T-helper 1 cell treated with Interleukin-12 subunit alpha and Interleukin-12 subunit beta and Interleukin-4 antibody, amounts not matched to agents 30 μg/mL and 1 μg/mL, for 36 hours (primary cell): ENCODE results near the gene NPAS4.
"Not testable (repeated sequence)": the region's sequence is repeated elsewhere in the genome, so short reads cannot be mapped to it uniquely, and the experiment has no call there.

Source experiments
- H3K27ac Mint-ChIP-seq: one replicate; pipeline ENCODE4 v1.8.0; 2021; ENCODE audit warnings: mild to moderate bottlenecking, mixed read lengths
- H3K27me3 Mint-ChIP-seq: one replicate; pipeline ENCODE4 v1.8.0; 2021; ENCODE audit warnings: low read depth, mixed read lengths
- H3K36me3 Mint-ChIP-seq: one replicate; pipeline ENCODE4 v1.8.0; 2021; ENCODE audit warnings: low read depth, mixed read lengths
- H3K4me1 Mint-ChIP-seq: one replicate; pipeline ENCODE4 v1.8.0; 2021; ENCODE audit warnings: low read depth, mixed read lengths
- H3K4me3 Mint-ChIP-seq: one replicate; pipeline ENCODE4 v1.8.0; 2021; ENCODE audit warnings: mild to moderate bottlenecking, moderate library complexity, mixed read lengths
- H3K9me3 Mint-ChIP-seq: one replicate; pipeline ENCODE4 v1.8.0; 2021; ENCODE audit warnings: mixed read lengths

Gene NPAS4

GRCh38 chr11:66420671-66421476, at the start of gene NPAS4:
TSS of gene NPAS4 (plus strand) at chr11:66421035. CDS start at chr11:66421180, 145 bp downstream.
- H3K27ac Mint-ChIP-seq: peak within 1 kb of the TSS; percentile 5
- no peak within 1 kb of the TSS for H3K4me3 Mint-ChIP-seq
- H3K4me1 Mint-ChIP-seq: peaks cover 7% of the 10 kb centered on the region
- H3K36me3 Mint-ChIP-seq: no peaks in the 10 kb centered on the region
- peaks cover 34% of the 10 kb centered on the region for H3K27me3 Mint-ChIP-seq
- H3K9me3 Mint-ChIP-seq: peaks cover 7% of the 10 kb centered on the region

DNA sequence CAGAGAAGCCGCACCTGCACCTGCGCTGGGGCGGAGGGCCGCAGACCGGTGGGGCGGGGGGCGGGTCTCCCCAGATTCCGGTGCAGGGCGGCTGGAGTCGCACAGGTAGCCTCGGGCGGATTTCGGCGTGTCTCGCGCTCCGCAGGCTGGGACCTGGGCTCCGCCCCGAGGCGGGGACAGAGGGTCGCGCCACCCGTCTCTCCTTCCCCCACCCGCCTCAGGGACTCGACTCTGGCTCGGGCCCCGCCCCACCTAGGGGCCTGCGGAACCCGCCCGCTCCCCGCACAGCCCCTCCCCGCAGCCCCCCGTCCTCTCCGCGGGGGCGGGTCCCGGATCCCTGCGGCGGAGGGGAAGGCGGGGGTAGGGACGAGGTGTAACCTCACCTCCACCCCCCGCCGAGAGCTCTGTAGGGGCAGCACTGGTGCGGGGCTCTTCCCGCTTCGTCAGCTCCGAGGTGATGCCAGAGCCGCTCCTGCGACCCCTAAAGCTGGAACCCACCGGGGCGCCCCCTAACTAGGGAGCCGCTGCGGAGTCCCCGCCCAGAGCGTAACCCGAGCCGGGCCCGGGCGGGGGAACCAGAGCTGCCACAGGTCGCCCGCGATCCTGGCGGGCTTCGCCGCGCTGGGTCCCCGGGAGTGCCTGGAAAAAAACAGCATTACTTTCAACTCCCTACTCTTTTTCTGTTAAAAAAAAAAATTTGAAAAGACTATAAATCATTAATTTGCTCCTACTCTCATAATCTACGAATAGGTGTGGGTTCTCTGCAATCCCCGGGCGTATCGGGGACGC, 49.0 kb upstream of the NPAS4 start, which contains the start of gene SLC29A2:
Gene SLC29A2 (minus strand): TSS at position 134 of the 789 bp plus-strand sequence. CDS start 169 bp downstream, outside the sequence.
- no peaks in the 10 kb centered on the region for H3K9me3 Mint-ChIP-seq
- H3K4me1 Mint-ChIP-seq: peaks cover 9% of the 10 kb centered on the region

DNA sequence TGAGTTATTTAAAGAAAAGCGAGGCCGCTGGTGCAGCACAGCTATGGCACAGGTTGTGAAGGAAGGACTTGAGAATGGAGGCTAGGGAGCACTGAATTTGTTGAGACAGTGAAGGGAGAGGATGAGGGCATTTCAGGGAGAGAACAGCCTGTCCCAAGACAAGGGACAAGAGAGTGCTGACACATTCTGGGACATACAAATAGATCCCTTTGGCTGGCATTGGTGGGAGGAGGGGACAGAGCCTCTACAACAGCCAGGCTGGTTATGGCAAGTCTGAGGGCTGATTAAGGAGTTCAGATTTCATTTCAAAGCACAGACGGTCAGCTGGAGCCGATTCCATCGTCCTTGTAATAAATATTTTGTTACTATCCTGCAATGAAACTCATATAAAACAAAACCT, 47.6 kb upstream of the NPAS4 start:
- H3K4me3 Mint-ChIP-seq: no peak overlapping the region
- no peaks in the 10 kb centered on the region for H3K9me3 Mint-ChIP-seq
- no peak overlapping the region for H3K27ac Mint-ChIP-seq
- H3K36me3 Mint-ChIP-seq: peaks cover 2% of the 10 kb centered on the region
- peaks cover 9% of the 10 kb centered on the region for H3K4me1 Mint-ChIP-seq
- peaks cover 6% of the 10 kb centered on the region for H3K27me3 Mint-ChIP-seq

More for the DNA sequence above, 49.0 kb upstream of the NPAS4 start, which contains the start of gene SLC29A2:
- Mint-ChIP-seq H3K27me3 (peaks cover 3% of the 10 kb centered on the region), H3K36me3 (peaks cover 4% of the 10 kb centered on the region), H3K4me3 (peak within 1 kb of the TSS; percentile 87), H3K27ac (peak within 1 kb of the TSS; percentile 94)

- not testable (repeated sequence) for H3K27ac Mint-ChIP-seq, H3K27me3 Mint-ChIP-seq, H3K4me1 Mint-ChIP-seq, H3K9me3 Mint-ChIP-seq, H3K4me3 Mint-ChIP-seq, H3K36me3 Mint-ChIP-seq
These were observed 47.0 kb upstream of the NPAS4 start for GRCh38 chr11:66373690-66374287.

DNA sequence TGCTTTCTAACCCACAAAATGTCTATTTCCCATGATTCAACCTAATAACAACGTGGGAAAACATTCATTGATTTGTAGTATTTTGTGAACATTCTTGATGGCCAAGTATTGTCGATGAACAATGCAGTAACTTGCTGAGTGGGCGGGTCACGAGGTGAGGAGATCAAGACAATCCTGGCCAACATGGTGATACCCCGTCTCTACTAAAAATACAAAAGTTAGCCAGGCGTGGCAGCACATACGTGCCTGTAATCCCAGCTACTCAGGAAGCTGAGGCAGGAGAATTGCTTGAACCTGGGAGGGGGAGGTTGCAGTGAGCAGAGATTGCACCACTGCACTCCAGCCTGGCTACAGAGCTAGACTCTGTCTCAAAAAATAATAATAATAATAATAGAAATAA, 40.6 kb upstream of the NPAS4 start:
- H3K27me3 Mint-ChIP-seq: not testable (repeated sequence)

DNA sequence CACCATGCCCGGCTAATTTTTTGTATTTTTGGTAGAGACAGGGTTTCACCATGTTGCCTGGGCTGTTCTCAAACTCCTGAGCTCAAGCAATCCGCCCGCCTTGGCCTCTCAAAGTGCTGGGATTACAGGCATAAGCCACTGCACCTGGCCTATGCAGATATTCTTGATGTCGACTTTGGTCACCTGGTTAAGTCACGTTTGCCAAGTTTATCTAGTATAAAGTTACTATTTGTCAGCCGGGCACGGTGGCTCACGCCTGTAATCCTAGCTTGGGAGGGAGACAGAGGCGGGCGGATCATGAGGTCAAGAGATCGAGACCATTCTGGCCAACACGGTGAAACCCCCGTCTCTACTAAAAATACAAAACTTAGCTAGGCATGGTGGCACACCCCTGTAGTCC, 36.5 kb upstream of the NPAS4 start:
- H3K4me1 Mint-ChIP-seq: peaks cover 11% of the 10 kb centered on the region
- H3K9me3 Mint-ChIP-seq, H3K27ac Mint-ChIP-seq, H3K36me3 Mint-ChIP-seq, H3K4me3 Mint-ChIP-seq, H3K27me3 Mint-ChIP-seq: not testable (repeated sequence)

More for the DNA sequence above, 40.6 kb upstream of the NPAS4 start:
- not testable (repeated sequence) for H3K4me3 Mint-ChIP-seq, H3K4me1 Mint-ChIP-seq, H3K36me3 Mint-ChIP-seq, H3K9me3 Mint-ChIP-seq, H3K27ac Mint-ChIP-seq

DNA sequence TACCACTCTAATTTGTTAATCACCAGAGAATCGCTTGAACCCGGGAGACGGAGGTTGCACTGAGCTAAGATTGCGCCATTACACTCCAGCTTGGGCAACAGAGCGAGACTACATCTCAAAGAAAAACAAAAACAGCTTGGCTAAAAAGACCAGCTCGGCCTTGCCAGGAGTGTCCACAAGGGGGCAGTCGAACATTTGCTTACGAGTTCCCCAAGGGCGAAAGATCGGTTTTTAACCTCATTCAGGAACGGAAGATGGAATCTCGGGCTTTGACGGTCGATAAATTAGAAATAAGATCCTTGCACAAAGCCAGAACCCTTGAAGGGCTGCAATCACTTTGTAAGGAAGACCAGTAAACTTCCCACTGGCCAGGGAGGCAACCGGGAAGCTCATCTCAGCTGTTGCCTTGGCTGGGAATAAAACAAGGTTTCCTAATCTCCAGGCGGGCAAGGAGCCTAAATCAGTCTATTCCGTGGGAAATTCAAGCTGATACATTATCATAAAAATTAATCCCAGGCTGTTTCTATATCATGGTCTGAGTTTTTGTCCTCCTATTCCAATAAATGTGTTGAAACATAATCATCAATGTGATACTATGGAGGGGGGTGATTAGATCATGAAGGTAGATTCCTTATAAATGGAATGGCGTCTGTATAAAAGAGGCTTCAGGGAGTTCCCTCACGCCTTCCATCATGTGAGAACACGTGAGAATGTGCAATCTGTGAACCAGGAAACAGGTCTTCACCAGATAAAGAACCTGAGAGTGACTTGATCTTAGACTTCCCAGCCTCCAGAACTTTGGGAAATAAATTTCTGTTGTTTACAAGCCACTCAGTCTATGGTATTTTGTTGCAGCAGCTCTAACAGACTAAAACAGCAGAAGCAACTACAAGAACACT, 34.4 kb upstream of the NPAS4 start:
- Mint-ChIP-seq H3K4me1 (peaks cover 11% of the 10 kb centered on the region), H3K36me3 (no peaks in the 10 kb centered on the region), H3K27me3 (peaks cover 3% of the 10 kb centered on the region), H3K27ac (no peak overlapping the region), H3K9me3 (no peaks in the 10 kb centered on the region), H3K4me3 (peak overlapping the region; percentile 5)

DNA sequence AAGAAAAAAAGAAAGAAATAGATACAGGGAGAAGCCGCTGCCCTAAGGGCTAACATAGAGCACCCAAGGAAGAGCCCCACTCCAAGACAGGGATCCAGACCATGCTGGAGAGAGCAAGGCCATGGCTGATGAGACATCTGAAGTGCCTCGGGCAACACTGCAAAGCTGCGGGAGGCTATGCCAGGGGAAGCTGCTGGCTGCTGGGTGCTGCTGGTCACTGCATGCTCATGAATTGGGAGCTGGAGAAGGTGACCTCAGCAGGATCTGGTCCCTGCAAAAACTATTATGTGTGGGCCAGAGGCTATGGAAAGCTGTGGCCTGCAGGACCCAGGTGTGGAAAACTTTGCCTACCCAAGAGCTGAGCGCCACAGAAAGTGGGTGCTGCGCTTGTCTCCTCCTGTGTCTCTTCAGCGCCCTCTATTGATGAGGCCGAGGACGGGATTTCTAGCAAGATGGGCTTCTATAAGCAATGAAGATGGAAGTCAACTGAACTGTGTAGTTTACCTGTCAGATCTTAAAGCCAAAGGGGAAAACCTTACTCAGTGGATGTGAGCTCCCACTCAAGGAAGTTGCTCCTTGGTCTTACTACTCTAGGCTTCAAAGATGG, 32.0 kb upstream of the NPAS4 start:
- peaks cover 11% of the 10 kb centered on the region for H3K4me1 Mint-ChIP-seq
- H3K4me3 Mint-ChIP-seq: no peak overlapping the region
- H3K27me3 Mint-ChIP-seq: peaks cover 5% of the 10 kb centered on the region
- no peaks in the 10 kb centered on the region for H3K36me3 Mint-ChIP-seq
- no peak overlapping the region for H3K27ac Mint-ChIP-seq
- H3K9me3 Mint-ChIP-seq: no peaks in the 10 kb centered on the region

GRCh38 chr11:66391322-66391721, 29.5 kb upstream of the NPAS4 start:
- Mint-ChIP-seq H3K4me1 (peaks cover 6% of the 10 kb centered on the region), H3K36me3 (no peaks in the 10 kb centered on the region), H3K9me3 (no peaks in the 10 kb centered on the region), H3K4me3 (no peak overlapping the region), H3K27me3 (peaks cover 7% of the 10 kb centered on the region), H3K27ac (no peak overlapping the region)

GRCh38 chr11:66393954-66394353, 26.9 kb upstream of the NPAS4 start:
- Mint-ChIP-seq H3K9me3 (no peaks in the 10 kb centered on the region), H3K36me3 (no peaks in the 10 kb centered on the region), H3K4me1 (peaks cover 2% of the 10 kb centered on the region), H3K4me3 (no peak overlapping the region), H3K27ac (no peak overlapping the region), H3K27me3 (peaks cover 7% of the 10 kb centered on the region)

- Mint-ChIP-seq H3K4me1 (peaks cover 2% of the 10 kb centered on the region), H3K4me3 (no peak overlapping the region), H3K36me3 (no peaks in the 10 kb centered on the region), H3K27me3 (peaks cover 15% of the 10 kb centered on the region), H3K9me3 (no peaks in the 10 kb centered on the region), H3K27ac (no peak overlapping the region)
These were observed 13.2 kb upstream of the NPAS4 start for GRCh38 chr11:66407651-66408050.

DNA sequence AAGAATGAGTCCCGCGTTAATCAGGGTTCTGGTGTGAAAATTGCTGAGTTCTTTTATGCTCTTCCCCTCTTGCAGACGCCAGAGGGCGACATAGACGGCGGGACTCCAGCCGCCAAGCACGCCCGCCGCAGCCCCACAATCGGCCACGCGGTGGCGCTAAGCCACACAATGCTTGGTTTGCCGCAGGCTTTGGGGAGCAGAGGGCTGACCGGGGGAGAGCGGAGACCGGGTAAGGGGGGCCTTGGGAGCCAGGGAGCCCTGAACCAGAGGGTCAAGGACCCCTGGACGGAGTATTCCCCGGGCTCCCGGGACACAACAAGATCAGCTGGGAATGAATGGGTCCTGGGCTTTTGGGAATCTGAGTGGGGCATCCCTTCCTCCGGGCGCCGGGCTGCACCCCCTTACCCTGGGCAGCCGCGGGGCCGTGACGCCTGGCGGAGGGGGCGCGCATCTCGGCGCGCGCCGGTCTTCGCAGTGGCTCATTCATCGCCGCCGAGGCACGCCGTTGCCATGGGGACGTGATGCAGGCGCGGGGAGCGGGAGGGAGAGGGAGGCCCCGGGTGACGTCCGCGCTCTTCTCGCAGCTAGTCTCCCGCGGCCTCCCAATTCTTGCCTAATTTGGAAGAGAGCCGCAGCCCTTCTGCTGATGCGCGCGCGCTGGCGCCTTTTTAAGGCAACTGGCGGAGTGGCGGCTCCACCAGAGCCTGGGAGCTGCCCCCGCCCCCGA, 12.2 kb upstream of the NPAS4 start:
- Mint-ChIP-seq H3K36me3 (no peaks in the 10 kb centered on the region), H3K4me1 (peaks cover 4% of the 10 kb centered on the region), H3K27me3 (peaks cover 19% of the 10 kb centered on the region)

DNA sequence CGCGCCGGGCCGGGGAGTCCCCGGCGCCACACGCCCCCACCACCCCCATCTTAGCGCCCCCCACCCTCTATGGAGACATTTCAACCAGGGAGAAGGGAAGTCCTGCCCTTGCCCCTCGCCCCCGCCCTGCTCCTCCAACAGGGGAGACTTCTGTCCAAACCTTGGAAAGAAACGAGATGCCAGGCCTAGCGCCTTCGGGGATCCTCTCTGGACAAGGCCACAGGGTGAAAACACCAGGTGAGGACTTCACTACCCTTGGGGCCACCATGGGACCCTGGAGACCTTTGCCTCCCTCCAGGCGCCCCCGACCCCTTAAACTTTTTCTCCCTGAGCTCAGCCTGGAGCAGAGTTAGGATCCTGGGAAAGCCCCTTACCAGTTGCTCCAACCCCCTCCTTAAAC, 11.6 kb upstream of the NPAS4 start:
- Mint-ChIP-seq H3K27ac (no peak overlapping the region), H3K4me3 (no peak overlapping the region), H3K27me3 (peaks cover 19% of the 10 kb centered on the region), H3K4me1 (peaks cover 4% of the 10 kb centered on the region), H3K36me3 (no peaks in the 10 kb centered on the region), H3K9me3 (no peaks in the 10 kb centered on the region)

More for the DNA sequence above, 12.2 kb upstream of the NPAS4 start:
- no peaks in the 10 kb centered on the region for H3K9me3 Mint-ChIP-seq
- peak overlapping the region; percentile 81 for H3K4me3 Mint-ChIP-seq
- peak overlapping the region; percentile 14 for H3K27ac Mint-ChIP-seq
